HG03442 (cell line): ENCODE measurements around the gene ZDHHC9.

Source experiments
- ATAC-seq: cut with Tn5 transposase; IDR thresholded peaks from one replicate; pipeline ENCODE4 v1.9.1; 2021; ENCODE audit warnings: mild to moderate bottlenecking, moderate library complexity; ENCODE audit not compliant: unreplicated experiment

Gene ZDHHC9

DNA sequence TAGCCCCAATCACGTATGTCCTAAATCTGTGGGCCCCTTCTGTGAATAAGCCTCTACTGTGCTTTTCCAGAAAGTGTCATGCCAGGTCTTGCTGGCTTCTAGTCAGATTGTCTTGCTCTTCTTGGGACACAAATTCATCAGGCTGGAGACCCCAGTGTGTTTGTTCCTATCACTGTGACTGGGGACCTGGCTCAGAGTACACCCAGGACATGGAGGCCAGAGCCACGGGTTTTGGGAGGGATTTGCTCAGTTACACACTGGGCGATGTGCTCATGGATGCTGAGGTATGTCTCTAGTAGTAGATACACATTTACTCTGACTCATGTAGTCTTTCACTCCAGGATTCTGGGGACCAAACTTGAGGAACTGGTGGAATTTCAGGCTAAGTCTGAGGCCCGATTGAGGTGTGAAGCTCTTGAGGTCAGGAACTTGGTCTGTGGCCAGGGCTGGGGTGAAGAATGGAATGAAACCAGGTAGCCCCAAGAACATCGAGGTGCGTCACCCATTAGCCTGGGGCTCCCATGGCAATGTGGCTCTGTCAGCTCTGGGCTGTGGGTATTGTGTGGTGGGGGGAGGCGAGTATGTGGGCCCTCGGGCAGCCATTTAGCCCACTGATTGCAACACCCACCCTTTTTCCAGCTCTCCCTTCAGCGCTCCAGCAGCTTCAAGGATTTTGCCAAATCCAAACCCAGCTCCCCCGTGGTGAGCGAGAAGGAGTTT is 56.2 kb downstream of the ZDHHC9 start:
- no peak for ATAC-seq

- peak; percentile 79 for ATAC-seq
These were observed 57.5 kb downstream of the ZDHHC9 start for GRCh38 chrX:129786210-129786651.

- no peak for ATAC-seq
These were observed 58.3 kb downstream of the ZDHHC9 start for GRCh38 chrX:129785160-129785947.

DNA sequence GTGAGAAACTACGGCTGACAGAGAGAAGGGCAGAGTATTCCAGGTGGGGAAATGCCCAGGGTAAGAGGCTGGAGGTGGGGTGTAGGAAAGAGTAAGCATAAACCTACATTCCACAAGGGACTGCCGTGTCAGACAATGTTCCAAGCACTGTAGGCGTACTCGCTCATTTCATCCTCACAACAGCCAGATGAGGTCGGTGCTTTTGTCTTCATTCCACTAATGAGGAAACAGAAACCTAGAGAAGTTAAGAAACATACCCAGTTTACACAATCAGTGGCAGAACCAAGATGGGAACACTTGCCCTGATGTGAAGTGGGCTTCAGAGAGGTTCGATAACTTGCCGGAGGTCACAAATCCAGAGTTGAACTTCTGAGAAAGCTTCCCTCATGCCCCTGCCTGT is 59.3 kb downstream of the ZDHHC9 start:
- no peak for ATAC-seq

GRCh38 chrX:129783291-129783713 is 60.4 kb downstream of the ZDHHC9 start:
- ATAC-seq = no peak

DNA sequence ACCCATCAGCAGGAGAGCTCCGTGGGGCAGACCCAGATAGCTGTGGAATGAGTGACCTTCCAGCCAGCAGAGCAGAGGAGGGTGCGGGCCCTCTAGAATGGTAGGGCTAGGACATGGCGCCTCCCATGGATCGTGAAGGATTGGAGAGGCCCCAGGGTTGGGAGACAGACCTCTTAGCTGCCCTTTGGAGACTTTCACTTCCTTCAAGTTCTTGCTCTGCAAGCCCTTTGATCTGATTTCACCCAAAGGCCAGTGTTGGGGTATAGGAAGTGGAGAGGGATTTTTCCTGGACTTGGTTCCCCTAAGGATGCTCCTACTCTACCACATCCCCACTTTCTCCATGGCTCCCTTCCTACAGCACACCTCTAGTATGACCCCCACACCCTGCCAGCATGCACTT is 61.0 kb downstream of the ZDHHC9 start:
- ATAC-seq = no peak

DNA sequence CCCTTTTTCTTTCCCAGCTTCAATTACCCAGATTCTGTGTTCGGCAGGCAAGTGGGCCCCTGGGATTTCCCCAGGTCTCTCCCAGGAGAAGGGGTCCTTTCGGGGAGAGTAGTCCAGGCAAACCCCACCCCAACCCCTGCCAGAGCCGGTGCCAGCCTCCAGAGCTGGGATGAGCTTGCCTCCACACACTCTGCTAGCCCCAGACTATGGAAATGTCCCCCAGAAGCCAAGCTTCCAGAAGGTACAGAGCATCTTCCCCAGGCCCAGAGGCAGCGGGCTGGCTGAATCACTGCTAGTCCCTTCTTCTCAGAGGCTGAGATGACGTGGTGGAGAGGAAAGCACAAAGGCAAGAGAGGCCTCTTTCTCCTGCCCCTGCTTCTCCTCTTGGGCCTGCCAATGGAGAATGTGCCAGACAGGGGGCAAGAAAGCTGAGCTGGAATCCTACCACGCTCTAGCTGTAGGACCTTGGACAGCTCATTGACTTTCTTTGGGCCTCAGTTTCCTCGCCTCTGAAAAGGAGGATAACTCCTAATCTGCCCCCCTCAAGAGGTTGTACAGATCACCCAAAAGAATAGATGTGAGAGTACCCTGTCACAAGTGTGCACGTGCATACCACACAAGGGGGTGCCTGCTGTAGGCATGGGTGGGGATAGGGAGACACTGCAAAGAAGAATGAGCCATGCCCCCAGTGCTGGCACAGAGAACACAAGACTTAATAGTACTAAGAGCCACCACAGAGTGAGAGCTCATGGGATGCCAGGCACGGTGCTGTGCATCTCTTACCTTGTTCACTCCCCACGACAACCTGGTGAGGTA is 61.8 kb downstream of the ZDHHC9 start:
- ATAC-seq = no peak

GRCh38 chrX:129781134-129781672 is 62.5 kb downstream of the ZDHHC9 start:
- peak; percentile 67 for ATAC-seq

- ATAC-seq = no peak
These were observed 63.1 kb downstream of the ZDHHC9 start for GRCh38 chrX:129780441-129781105.

- ATAC-seq = peak; percentile 35
These were observed 63.9 kb downstream of the ZDHHC9 start, which contains the start of gene SASH3 for GRCh38 chrX:129779747-129780146. SASH3 (plus strand) TSS chrX:129779949; CDS start chrX:129780098, 149 bp downstream.

- ATAC-seq = no peak
These were observed 64.5 kb downstream of the ZDHHC9 start for GRCh38 chrX:129779086-129779672.

DNA sequence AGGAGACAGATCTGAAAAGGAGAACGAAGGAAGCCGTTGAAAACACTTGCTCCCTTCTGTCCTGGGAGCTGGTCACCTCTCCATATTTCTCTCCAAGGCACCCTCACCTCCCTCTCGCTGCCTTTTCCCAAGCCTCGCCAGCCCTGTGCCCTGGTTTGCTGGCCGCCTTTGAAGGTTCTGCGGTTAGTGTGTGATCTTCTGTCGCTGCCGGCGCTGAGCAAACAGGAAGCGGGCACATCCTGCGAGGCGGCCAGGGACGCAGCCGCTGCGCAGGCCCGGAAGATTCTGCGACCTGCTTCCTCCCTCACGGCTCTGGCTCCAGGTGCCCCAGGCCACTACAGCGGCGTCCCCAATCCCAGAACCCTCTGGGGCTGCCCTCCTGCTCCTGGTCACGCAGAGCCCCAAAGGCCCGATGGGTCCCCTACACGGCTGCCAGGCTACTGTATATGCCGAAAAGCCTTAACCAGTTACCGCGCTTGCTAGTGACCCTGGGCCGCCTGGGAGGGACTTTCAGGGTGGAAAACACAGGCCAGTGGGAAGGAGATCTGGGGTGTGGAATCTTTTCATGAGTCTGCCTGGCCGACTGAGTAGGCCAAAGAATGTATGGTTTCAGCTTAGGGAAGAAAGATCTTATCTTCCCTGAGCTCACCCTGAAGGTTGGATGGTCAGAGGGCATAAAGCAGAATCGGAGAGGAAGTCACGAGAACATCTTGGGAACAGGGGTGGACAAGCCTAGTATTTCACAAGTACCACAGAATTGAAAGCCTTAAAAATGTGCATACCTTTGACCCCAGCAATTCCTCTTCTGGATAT is 66.3 kb downstream of the ZDHHC9 start:
- peak; percentile 22 for ATAC-seq

GRCh38 chrX:129773649-129774458 is 69.8 kb downstream of the ZDHHC9 start:
- ATAC-seq = no peak

DNA sequence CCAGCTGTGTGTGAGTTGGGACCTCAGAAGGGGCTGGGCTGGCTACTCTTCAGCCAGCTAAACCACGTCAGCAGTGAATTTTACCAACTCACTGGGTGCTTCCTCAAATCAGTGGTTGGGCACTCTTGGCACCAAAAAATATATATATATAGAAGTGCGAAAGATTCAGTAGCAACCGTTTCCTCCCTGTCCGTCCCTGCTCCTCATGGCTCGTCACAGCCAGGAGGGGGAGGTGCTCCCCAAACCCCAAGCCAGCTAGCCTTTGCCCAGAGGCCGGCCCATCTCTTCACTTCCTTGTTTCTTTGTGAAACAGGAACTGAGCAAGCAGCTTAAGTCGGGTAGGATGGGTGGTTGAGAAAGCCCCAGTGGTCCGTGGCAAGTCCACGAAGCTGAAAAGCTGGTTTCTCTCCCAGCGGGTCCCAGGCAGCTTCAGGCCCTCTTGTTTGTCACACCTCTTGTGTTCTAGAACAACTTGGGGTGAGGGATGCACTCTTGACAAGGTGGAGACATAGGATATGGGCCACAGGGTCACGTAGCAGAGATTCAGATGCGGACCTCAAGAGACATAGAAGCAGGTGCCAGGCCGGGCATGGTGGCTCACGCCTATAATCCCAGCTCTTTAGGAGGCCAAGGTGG is 70.8 kb downstream of the ZDHHC9 start:
- peak; percentile 66 for ATAC-seq

- ATAC-seq = no peak
These were observed 72.3 kb downstream of the ZDHHC9 start for GRCh38 chrX:129771266-129771995.

DNA sequence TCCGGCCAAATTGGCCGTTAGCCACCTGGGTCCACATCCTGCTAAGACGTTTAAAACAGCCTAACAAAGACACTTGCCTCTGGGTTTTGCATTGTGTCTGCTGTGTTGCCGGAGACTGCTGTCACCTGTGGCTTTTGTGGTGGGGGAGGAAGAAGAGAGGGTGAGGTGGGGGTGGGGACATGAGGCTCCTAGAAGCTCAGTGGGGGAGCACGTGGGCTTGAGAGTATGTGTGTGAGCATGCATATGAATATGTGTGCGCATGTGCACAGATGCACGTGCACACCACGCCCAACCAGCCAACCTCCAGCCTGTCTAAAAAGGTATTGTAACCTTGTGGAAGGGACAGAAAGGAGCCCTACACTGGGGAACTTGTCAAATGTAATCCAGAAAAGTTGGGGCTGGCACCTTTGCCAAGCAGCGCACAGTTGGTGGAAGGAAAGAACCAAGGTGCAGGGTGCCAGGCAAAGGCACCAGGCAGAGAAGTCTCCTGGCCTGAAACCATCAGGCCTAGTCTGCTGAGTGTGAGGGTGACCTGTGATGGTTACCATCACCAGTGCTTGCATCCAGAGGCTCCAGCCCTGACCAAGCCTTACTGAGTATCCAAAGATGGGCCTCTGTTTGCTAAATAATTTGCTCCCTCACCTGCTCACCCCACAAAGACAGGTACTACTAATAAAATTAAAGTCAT is 74.1 kb downstream of the ZDHHC9 start:
- peak; percentile 36 for ATAC-seq
